Activated CD4-positive, alpha-beta T cell treated with anti-CD3 and anti-CD28 coated beads, Interleukin-2, amount 10 ng/mL, durations not matched to agents 7 days and 5 days (primary cell): Measurements from ENCODE around the gene GNG5. TPM values are rescaled to one million over a fixed set of nuclear protein-coding genes. Genes with fewer than 3 reads are reported as not detected.
A peak's percentile ranks its signal among the peaks of the same experiment; 100 is the strongest.

Experiments
- CTCF ChIA-PET: fragments of 350-600 bp; sonication (Branson Sonifier 250); formaldehyde crosslinking; loops from one replicate; lab custom pipeline; 2021; ENCODE audit warnings: antibody characterized with exemption; lab: Charles Lee
- POLR2A ChIA-PET: fragments of 350-600 bp; sonication (Branson Sonifier 250); formaldehyde crosslinking; loops from one replicate; lab custom pipeline; 2021; ENCODE audit warnings: antibody characterized with exemption; lab: Charles Lee
- DNase-seq: peaks from one replicate; pipeline ENCODE4 v3.0.0-alpha.2; 2020
- H3K27ac Mint-ChIP-seq: one replicate; pipeline ENCODE4 v1.8.0; 2021; ENCODE audit warnings: mild to moderate bottlenecking, moderate library complexity, mixed read lengths
- H3K27me3 Mint-ChIP-seq: one replicate; pipeline ENCODE4 v1.8.0; 2021; ENCODE audit warnings: mixed read lengths
- H3K36me3 Mint-ChIP-seq: one replicate; pipeline ENCODE4 v1.8.0; 2021; ENCODE audit warnings: low read depth, mixed read lengths
- H3K4me1 Mint-ChIP-seq: one replicate; pipeline ENCODE4 v1.8.0; 2021; ENCODE audit warnings: mixed read lengths
- H3K4me3 Mint-ChIP-seq: one replicate; pipeline ENCODE4 v1.8.0; 2021; ENCODE audit warnings: mild to moderate bottlenecking, moderate library complexity, mixed read lengths
- H3K9me3 Mint-ChIP-seq: one replicate; pipeline ENCODE4 v1.8.0; 2021; ENCODE audit warnings: mixed read lengths
- total RNA-seq, 2 experiments: library from RNA; stranded (reverse); gene quantifications; one replicate each; pipeline ENCODE4 v1.2.3, GENCODE V29; 2021

The GNG5 gene
- total RNA-seq, 2 experiments from 2014 or later, result 90.1 to 113 TPM

GRCh38 chr1:84506729-84507453 lies 510 bp upstream of the GNG5 start:
- Mint-ChIP-seq H3K27ac (peak overlapping the region; percentile 98), H3K9me3 (peaks cover 14% of the 10 kb centered on the region), H3K27me3 (no peaks in the 10 kb centered on the region), H3K36me3 (peaks cover 25% of the 10 kb centered on the region), H3K4me3 (peak overlapping the region; percentile 99), H3K4me1 (peaks cover 35% of the 10 kb centered on the region)
- DNase-seq, result no peak
- ChIA-PET CTCF (interaction anchor here (1.0 to 1.9 kb wide), 9 partner anchors 9 to 438 kb away, joined by 3 to 5 read pairs (median 4); no protein-coding TSS in a partner anchor), POLR2A (interaction anchor here (0.6 to 2.2 kb wide), 6 partner anchors 9 to 362 kb away, joined by 3 to 19 read pairs (median 5); partner anchors contain the start of genes CTBS and PRKACB)

GRCh38 chr1:84505493-84506001 lies 834 bp downstream of the GNG5 start:
- Mint-ChIP-seq H3K36me3 (peaks cover 35% of the 10 kb centered on the region), H3K9me3 (peaks cover 11% of the 10 kb centered on the region), H3K4me3 (peak overlapping the region; percentile 99), H3K4me1 (peaks cover 47% of the 10 kb centered on the region), H3K27me3 (no peaks in the 10 kb centered on the region), H3K27ac (peak overlapping the region; percentile 98)
- no peak for DNase-seq
- ChIA-PET POLR2A (interaction anchor here (1.0 to 2.2 kb wide), 5 partner anchors 8 to 361 kb away, joined by 4 to 19 read pairs (median 5); partner anchors contain the start of genes CTBS and PRKACB), CTCF (interaction anchor here (1.0 to 1.9 kb wide), 8 partner anchors 8 to 439 kb away, joined by 3 to 5 read pairs (median 4); no protein-coding TSS in a partner anchor)

- Mint-ChIP-seq H3K4me1 (peaks cover 49% of the 10 kb centered on the region), H3K9me3 (peaks cover 11% of the 10 kb centered on the region), H3K4me3 (peak overlapping the region; percentile 99), H3K27me3 (no peaks in the 10 kb centered on the region), H3K36me3 (peaks cover 35% of the 10 kb centered on the region), H3K27ac (peak overlapping the region; percentile 96)
- ChIA-PET POLR2A (interaction anchor here (2.2 kb wide), 1 partner anchor 69 kb away, joined by 19 read pairs; the partner anchor contains the start of gene CTBS), CTCF (interaction anchor here (1.0 to 1.9 kb wide), 3 partner anchors 9 to 62 kb away, joined by 3 to 5 read pairs (median 5); no protein-coding TSS in a partner anchor)
- DNase-seq, result no peak
Observed at GRCh38 chr1:84504580-84505492, 1.5 kb downstream of the GNG5 start.

- ChIA-PET POLR2A (no interaction called here), CTCF (interaction anchor here (1.1 to 1.5 kb wide), 2 partner anchors 22 to 23 kb away, joined by 4 to 5 read pairs; no protein-coding TSS in a partner anchor)
- H3K27me3 Mint-ChIP-seq, result no peaks in the 10 kb centered on the region
- H3K4me1 Mint-ChIP-seq, result peaks cover 51% of the 10 kb centered on the region
- no peak overlapping the region for H3K4me3 Mint-ChIP-seq
- H3K9me3 Mint-ChIP-seq, result no peaks in the 10 kb centered on the region
- no peak overlapping the region for H3K27ac Mint-ChIP-seq
- DNase-seq, result no peak
- peaks cover 34% of the 10 kb centered on the region for H3K36me3 Mint-ChIP-seq
Observed at GRCh38 chr1:84502927-84503326, 3.5 kb downstream of the GNG5 start.

GRCh38 chr1:84497631-84498275 lies 8.6 kb downstream of the GNG5 start:
- POLR2A ChIA-PET, result interaction anchor here (0.6 kb wide), 1 partner anchor 8 kb away, joined by 5 read pairs; the partner anchor contains the start of genes GNG5 and SPATA1
- no peak for DNase-seq
- no peak overlapping the region for H3K4me3 Mint-ChIP-seq
- H3K27ac Mint-ChIP-seq, result no peak overlapping the region
- peaks cover 29% of the 10 kb centered on the region for H3K4me1 Mint-ChIP-seq
- H3K27me3 Mint-ChIP-seq, result no peaks in the 10 kb centered on the region
- CTCF ChIA-PET, result interaction anchor here (0.9 kb wide), 1 partner anchor 9 kb away, joined by 4 read pairs; the partner anchor contains the start of genes GNG5 and SPATA1
- no peaks in the 10 kb centered on the region for H3K9me3 Mint-ChIP-seq
- H3K36me3 Mint-ChIP-seq, result peaks cover 56% of the 10 kb centered on the region

GRCh38 chr1:84496498-84496897 lies 9.9 kb downstream of the GNG5 start:
- CTCF ChIA-PET, result no interaction called here
- no peak overlapping the region for H3K4me3 Mint-ChIP-seq
- POLR2A ChIA-PET, result no interaction called here

GRCh38 chr1:84493747-84494146 lies 12.6 kb downstream of the GNG5 start:
- DNase-seq, result no peak
- CTCF ChIA-PET, result interaction anchor here (0.6 to 1.4 kb wide), 2 partner anchors 10 to 447 kb away, joined by 3 read pairs; no protein-coding TSS in a partner anchor
- Mint-ChIP-seq H3K4me1 (peaks cover 18% of the 10 kb centered on the region), H3K9me3 (no peaks in the 10 kb centered on the region), H3K4me3 (no peak overlapping the region), H3K27me3 (no peaks in the 10 kb centered on the region), H3K27ac (peak overlapping the region; percentile 6), H3K36me3 (peaks cover 71% of the 10 kb centered on the region)
- POLR2A ChIA-PET, result no interaction called here

More at GRCh38 chr1:84496498-84496897, 9.9 kb downstream of the GNG5 start:
- no peak for DNase-seq
- no peaks in the 10 kb centered on the region for H3K9me3 Mint-ChIP-seq
- no peaks in the 10 kb centered on the region for H3K27me3 Mint-ChIP-seq
- H3K36me3 Mint-ChIP-seq, result peaks cover 59% of the 10 kb centered on the region
- H3K27ac Mint-ChIP-seq, result no peak overlapping the region
- peaks cover 21% of the 10 kb centered on the region for H3K4me1 Mint-ChIP-seq

GRCh38 chr1:84492726-84493125 lies 13.7 kb downstream of the GNG5 start:
- ChIA-PET CTCF (no interaction called here), POLR2A (no interaction called here)
- Mint-ChIP-seq H3K9me3 (no peaks in the 10 kb centered on the region), H3K4me1 (peaks cover 13% of the 10 kb centered on the region), H3K27ac (no peak overlapping the region), H3K4me3 (no peak overlapping the region), H3K27me3 (no peaks in the 10 kb centered on the region), H3K36me3 (peaks cover 66% of the 10 kb centered on the region)
- DNase-seq, result no peak

- DNase-seq, result no peak
- H3K4me3 Mint-ChIP-seq, result no peak overlapping the region
- peaks cover 23% of the 10 kb centered on the region for H3K4me1 Mint-ChIP-seq
- H3K27ac Mint-ChIP-seq, result no peak overlapping the region
- peaks cover 5% of the 10 kb centered on the region for H3K9me3 Mint-ChIP-seq
- ChIA-PET CTCF (interaction anchor here (2.2 kb wide), 1 partner anchor 9 kb away, joined by 8 read pairs; no protein-coding TSS in a partner anchor), POLR2A (no interaction called here)
- H3K36me3 Mint-ChIP-seq, result peaks cover 70% of the 10 kb centered on the region
- H3K27me3 Mint-ChIP-seq, result no peaks in the 10 kb centered on the region
Observed at GRCh38 chr1:84489766-84490165, 16.6 kb downstream of the GNG5 start.

GRCh38 chr1:84488107-84488506 lies 18.3 kb downstream of the GNG5 start:
- H3K27me3 Mint-ChIP-seq, result no peaks in the 10 kb centered on the region
- DNase-seq, result no peak
- H3K36me3 Mint-ChIP-seq, result peaks cover 73% of the 10 kb centered on the region
- ChIA-PET POLR2A (interaction anchor here (0.6 kb wide), 1 partner anchor 388 kb away, joined by 4 read pairs; no protein-coding TSS in a partner anchor), CTCF (no interaction called here)
- peaks cover 5% of the 10 kb centered on the region for H3K9me3 Mint-ChIP-seq
- H3K27ac Mint-ChIP-seq, result no peak overlapping the region
- H3K4me3 Mint-ChIP-seq, result no peak overlapping the region
- H3K4me1 Mint-ChIP-seq, result peaks cover 25% of the 10 kb centered on the region

GRCh38 chr1:84481317-84481716 lies 25.1 kb downstream of the GNG5 start:
- Mint-ChIP-seq H3K27me3 (peaks cover 6% of the 10 kb centered on the region), H3K27ac (no peak overlapping the region), H3K4me3 (no peak overlapping the region), H3K9me3 (peaks cover 16% of the 10 kb centered on the region), H3K4me1 (peaks cover 40% of the 10 kb centered on the region), H3K36me3 (peaks cover 52% of the 10 kb centered on the region)
- POLR2A ChIA-PET, result no interaction called here
- CTCF ChIA-PET, result interaction anchor here (1.2 to 2.5 kb wide), 5 partner anchors 9 to 48 kb away, joined by 3 to 8 read pairs (median 4); no protein-coding TSS in a partner anchor
- no peak for DNase-seq
